ENCODE data around the gene ZNF512. TPM values are rescaled to one million over a fixed set of nuclear protein-coding genes. Genes with fewer than 3 reads are reported as not detected.

The ZNF512 gene
- total RNA-seq, 1 experiment from 2014 or later: 34.2 TPM

DNA sequence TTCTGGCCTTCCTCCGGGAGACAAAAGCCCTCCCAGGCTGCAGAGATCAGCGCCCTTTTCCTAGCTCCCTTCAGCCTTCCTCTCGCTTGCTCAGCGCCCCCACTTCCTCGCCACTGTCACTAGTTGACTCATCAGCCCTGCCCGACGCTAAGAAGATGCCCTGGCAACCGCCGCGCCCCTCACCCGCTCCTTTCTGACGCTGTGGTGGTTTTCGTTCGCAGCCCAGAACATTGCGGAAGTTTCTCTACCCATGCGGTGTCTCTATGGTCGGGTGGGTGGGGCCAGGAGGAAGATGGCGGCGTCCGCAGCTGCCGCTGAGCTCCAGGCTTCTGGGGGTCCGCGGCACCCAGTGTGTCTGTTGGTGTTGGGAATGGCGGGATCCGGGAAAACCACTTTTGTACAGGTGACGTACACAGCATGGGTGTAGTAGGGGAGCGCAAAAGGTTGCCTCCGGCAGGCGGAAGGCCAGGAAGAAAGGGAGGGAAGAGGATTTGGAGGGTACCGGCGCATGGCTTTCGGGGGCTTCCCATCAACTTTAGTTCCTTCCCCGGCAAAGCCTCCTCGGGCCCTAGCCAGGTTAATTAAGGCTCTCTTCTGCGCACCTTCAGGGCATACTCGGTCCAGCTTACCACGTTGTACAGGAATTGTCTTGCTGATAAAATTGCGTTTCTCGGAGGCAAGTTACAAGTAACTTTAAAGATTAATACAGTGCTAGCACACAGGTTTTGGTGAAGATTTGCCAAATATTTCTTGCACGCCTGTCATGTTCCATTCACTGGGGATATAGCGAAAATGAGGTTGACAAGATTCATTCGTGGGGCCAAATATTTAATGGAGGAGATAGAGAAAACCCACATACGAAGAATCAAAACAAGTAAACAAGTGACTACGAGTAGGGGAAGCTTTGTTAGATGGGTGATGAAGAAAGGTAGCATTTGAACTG lies 46.2 kb downstream of the ZNF512 start, which contains the start of the genes CCDC121 and GPN1 (continued):
- TF ChIP-seq, protein P1, sequence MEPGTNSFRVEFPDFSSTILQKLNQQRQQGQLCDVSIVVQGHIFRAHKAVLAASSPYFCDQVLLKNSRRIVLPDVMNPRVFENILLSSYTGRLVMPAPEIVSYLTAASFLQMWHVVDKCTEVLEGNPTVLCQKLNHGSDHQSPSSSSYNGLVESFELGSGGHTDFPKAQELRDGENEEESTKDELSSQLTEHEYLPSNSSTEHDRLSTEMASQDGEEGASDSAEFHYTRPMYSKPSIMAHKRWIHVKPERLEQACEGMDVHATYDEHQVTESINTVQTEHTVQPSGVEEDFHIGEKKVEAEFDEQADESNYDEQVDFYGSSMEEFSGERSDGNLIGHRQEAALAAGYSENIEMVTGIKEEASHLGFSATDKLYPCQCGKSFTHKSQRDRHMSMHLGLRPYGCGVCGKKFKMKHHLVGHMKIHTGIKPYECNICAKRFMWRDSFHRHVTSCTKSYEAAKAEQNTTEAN (CRISPR knock-in tag; IDR thresholded peaks at IDR 0.05): peak; percentile 79; the same call in 1 of the 2 replicates
- TF ChIP-seq NFYB (CRISPR knock-in tag; conservative IDR thresholded peaks at IDR 0.05; ENCODE audit: low read depth) (no peak), EMX1 (CRISPR knock-in tag; IDR thresholded peaks at IDR 0.05) (no peak), MYBL2 (CRISPR knock-in tag; IDR thresholded peaks at IDR 0.05) (0 out of 2 replicates have a peak, but pooled peaks have one; percentile 44), SOX15 (CRISPR knock-in tag; IDR thresholded peaks at IDR 0.05) (no peak), PRRX2 (CRISPR knock-in tag; IDR thresholded peaks at IDR 0.05) (no peak), ATF1 (CRISPR knock-in tag; IDR thresholded peaks at IDR 0.05) (no peak), HMGA2 (CRISPR knock-in tag; IDR thresholded peaks at IDR 0.05) (no peak), ZBTB21 (CRISPR knock-in tag; IDR thresholded peaks at IDR 0.05; ENCODE audit: borderline replicate concordance) (no peak), TEAD4 (CRISPR knock-in tag; IDR thresholded peaks at IDR 0.05) (no peak), ETV6 (CRISPR knock-in tag; IDR thresholded peaks at IDR 0.05) (peak; percentile 81), NFE2L1 (CRISPR knock-in tag; IDR thresholded peaks at IDR 0.05) (peak; percentile 86; the same call in 1 of the 2 replicates), JAZF1 (CRISPR knock-in tag; IDR thresholded peaks at IDR 0.05) (no peak), ELF4 (CRISPR knock-in tag; IDR thresholded peaks at IDR 0.05; ENCODE audit: low read depth) (no peak), TP53 (CRISPR knock-in tag; IDR thresholded peaks at IDR 0.05) (no peak), ZNF416 (CRISPR knock-in tag; IDR thresholded peaks at IDR 0.05) (peak; percentile 44; the same call in 1 of the 2 replicates), SMAD4 (CRISPR knock-in tag; IDR thresholded peaks at IDR 0.05) (no peak), RORB (CRISPR knock-in tag; IDR thresholded peaks at IDR 0.05) (no peak), NR3C1 (CRISPR knock-in tag; conservative IDR thresholded peaks at IDR 0.05; ENCODE audit: low read depth) (no peak), NR1H2 (CRISPR knock-in tag; IDR thresholded peaks at IDR 0.05) (no peak)
- TF ChIP-seq, protein P2, sequence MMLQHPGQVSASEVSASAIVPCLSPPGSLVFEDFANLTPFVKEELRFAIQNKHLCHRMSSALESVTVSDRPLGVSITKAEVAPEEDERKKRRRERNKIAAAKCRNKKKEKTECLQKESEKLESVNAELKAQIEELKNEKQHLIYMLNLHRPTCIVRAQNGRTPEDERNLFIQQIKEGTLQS (CRISPR knock-in tag; conservative IDR thresholded peaks at IDR 0.05): no peak
- TF ChIP-seq, protein P3, sequence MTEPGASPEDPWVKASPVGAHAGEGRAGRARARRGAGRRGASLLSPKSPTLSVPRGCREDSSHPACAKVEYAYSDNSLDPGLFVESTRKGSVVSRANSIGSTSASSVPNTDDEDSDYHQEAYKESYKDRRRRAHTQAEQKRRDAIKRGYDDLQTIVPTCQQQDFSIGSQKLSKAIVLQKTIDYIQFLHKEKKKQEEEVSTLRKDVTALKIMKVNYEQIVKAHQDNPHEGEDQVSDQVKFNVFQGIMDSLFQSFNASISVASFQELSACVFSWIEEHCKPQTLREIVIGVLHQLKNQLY (CRISPR knock-in tag; IDR thresholded peaks at IDR 0.05): no peak
- TF ChIP-seq, protein P4, sequence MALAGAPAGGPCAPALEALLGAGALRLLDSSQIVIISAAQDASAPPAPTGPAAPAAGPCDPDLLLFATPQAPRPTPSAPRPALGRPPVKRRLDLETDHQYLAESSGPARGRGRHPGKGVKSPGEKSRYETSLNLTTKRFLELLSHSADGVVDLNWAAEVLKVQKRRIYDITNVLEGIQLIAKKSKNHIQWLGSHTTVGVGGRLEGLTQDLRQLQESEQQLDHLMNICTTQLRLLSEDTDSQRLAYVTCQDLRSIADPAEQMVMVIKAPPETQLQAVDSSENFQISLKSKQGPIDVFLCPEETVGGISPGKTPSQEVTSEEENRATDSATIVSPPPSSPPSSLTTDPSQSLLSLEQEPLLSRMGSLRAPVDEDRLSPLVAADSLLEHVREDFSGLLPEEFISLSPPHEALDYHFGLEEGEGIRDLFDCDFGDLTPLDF (CRISPR knock-in tag; IDR thresholded peaks at IDR 0.05): peak; percentile 47; the same call in 1 of the 2 replicates
- TF ChIP-seq, protein P5, sequence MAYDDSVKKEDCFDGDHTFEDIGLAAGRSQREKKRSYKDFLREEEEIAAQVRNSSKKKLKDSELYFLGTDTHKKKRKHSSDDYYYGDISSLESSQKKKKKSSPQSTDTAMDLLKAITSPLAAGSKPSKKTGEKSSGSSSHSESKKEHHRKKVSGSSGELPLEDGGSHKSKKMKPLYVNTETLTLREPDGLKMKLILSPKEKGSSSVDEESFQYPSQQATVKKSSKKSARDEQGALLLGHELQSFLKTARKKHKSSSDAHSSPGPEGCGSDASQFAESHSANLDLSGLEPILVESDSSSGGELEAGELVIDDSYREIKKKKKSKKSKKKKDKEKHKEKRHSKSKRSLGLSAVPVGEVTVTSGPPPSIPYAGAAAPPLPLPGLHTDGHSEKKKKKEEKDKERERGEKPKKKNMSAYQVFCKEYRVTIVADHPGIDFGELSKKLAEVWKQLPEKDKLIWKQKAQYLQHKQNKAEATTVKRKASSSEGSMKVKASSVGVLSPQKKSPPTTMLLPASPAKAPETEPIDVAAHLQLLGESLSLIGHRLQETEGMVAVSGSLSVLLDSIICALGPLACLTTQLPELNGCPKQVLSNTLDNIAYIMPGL (CRISPR knock-in tag; IDR thresholded peaks at IDR 0.05): no peak
- TF ChIP-seq, protein P6, sequence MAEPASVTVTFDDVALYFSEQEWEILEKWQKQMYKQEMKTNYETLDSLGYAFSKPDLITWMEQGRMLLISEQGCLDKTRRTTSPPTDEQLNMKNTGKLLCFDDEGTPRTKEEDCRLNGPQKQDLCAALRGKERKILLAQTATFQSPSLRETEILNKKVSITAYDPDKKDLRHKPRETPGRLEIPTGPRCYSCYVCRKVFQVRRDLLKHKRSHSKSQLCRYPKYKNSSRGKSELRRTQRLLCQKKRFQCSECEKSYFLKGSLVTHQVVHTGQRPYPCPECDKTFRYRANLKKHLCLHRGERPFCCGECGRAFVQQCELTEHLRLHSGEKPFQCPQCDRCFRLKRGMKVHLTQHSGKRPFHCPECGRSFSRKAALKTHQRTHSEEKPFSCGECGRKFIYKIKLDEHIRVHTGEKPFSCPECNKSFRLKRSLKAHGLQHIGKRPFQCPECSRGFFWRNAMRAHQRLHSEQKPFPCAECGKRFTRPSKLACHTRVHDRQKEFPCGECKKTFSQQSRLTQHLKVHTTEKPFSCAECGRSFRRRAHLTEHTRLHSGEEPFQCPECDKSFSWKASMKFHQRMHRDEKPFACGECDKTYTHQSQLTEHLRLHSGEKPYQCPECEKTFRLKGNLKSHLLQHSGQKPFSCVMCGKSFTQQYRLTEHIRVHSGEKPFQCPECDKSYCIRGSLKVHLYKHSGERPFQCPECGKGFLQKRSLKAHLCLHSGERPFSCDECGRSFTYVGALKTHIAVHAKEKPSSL (CRISPR knock-in tag; conservative IDR thresholded peaks at IDR 0.05): no peak
- TF ChIP-seq, protein P7, sequence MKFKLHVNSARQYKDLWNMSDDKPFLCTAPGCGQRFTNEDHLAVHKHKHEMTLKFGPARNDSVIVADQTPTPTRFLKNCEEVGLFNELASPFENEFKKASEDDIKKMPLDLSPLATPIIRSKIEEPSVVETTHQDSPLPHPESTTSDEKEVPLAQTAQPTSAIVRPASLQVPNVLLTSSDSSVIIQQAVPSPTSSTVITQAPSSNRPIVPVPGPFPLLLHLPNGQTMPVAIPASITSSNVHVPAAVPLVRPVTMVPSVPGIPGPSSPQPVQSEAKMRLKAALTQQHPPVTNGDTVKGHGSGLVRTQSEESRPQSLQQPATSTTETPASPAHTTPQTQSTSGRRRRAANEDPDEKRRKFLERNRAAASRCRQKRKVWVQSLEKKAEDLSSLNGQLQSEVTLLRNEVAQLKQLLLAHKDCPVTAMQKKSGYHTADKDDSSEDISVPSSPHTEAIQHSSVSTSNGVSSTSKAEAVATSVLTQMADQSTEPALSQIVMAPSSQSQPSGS (CRISPR knock-in tag; IDR thresholded peaks at IDR 0.05; ENCODE audit: borderline replicate concordance, low read depth): no peak
- TF ChIP-seq, protein P8, sequence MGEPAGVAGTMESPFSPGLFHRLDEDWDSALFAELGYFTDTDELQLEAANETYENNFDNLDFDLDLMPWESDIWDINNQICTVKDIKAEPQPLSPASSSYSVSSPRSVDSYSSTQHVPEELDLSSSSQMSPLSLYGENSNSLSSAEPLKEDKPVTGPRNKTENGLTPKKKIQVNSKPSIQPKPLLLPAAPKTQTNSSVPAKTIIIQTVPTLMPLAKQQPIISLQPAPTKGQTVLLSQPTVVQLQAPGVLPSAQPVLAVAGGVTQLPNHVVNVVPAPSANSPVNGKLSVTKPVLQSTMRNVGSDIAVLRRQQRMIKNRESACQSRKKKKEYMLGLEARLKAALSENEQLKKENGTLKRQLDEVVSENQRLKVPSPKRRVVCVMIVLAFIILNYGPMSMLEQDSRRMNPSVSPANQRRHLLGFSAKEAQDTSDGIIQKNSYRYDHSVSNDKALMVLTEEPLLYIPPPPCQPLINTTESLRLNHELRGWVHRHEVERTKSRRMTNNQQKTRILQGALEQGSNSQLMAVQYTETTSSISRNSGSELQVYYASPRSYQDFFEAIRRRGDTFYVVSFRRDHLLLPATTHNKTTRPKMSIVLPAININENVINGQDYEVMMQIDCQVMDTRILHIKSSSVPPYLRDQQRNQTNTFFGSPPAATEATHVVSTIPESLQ (CRISPR knock-in tag; IDR thresholded peaks at IDR 0.05): no peak

Measured in WTC11 (cell line).